Measurements from ENCODE around the gene ECD. TPM values are rescaled to one million over a fixed set of nuclear protein-coding genes. Genes with fewer than 3 reads are reported as not detected.
A peak's percentile ranks its signal among the peaks of the same experiment; 100 is the strongest.

Gene ECD
- 38.4 and 50.7 TPM in 2 replicates for total RNA-seq

DNA sequence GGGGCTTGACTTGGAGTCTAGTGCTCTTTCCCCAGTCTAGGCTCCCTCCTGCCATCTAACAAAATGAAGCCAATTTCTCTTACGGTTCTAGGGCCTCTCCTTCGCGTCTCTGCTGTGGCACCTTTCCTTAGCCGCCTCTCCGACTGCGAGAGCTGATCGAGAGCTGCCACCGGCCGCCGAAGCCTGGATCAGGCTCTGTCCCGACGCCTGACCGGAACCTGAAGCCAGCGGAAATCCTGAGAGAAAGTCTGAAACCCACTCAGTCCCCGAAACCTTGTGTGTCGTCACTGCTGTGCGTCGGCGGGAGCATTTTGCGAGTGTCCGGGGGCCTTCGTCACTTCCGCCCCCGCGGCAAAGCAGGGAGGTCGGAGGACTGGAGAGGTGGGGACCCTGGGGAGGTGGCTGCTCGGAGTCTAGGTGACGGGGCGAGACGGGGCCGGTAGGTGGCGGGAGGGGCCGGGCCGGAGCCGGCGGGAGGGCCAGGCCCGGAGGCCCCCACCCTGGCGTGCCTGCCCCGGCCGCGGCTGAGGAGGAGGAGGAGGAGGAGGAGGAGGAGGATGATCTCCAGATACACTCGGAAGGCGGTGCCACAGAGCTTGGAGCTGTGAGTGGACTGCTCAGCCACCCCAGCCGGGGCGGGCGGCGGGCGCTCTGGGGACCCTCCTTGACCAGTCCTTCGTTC lies at the start of gene ECD, which contains the start of gene FAM149B1:
Gene ECD, minus strand, starts transcription at position 226 of the 682 bp plus-strand sequence. CDS start 4,071 bp downstream, outside the sequence.
Gene FAM149B1, plus strand, starts transcription at position 337 of the 682 bp plus-strand sequence. Its CDS starts 221 bp downstream, at position 558.
- H3K36me3 ChIP-seq (ENCODE audit: control insufficient read depth, insufficient read depth, low read length): no peaks in the 10 kb centered on the region
- peak; percentile 80 for DNase-seq (ENCODE audit: low read depth)
- TF ChIP-seq, protein P1, sequence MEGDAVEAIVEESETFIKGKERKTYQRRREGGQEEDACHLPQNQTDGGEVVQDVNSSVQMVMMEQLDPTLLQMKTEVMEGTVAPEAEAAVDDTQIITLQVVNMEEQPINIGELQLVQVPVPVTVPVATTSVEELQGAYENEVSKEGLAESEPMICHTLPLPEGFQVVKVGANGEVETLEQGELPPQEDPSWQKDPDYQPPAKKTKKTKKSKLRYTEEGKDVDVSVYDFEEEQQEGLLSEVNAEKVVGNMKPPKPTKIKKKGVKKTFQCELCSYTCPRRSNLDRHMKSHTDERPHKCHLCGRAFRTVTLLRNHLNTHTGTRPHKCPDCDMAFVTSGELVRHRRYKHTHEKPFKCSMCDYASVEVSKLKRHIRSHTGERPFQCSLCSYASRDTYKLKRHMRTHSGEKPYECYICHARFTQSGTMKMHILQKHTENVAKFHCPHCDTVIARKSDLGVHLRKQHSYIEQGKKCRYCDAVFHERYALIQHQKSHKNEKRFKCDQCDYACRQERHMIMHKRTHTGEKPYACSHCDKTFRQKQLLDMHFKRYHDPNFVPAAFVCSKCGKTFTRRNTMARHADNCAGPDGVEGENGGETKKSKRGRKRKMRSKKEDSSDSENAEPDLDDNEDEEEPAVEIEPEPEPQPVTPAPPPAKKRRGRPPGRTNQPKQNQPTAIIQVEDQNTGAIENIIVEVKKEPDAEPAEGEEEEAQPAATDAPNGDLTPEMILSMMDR (IDR thresholded peaks at IDR 0.05; ENCODE audit: insufficient read depth, low read length, poor library complexity, severe bottlenecking): no peak
- no peaks in the 10 kb centered on the region for H3K27me3 ChIP-seq (ENCODE audit: control insufficient read depth, insufficient read depth, low read length)
- peak within 1 kb of the TSS; percentile 95 for H3K4me3 ChIP-seq (ENCODE audit: low read depth, low read length)

DNA sequence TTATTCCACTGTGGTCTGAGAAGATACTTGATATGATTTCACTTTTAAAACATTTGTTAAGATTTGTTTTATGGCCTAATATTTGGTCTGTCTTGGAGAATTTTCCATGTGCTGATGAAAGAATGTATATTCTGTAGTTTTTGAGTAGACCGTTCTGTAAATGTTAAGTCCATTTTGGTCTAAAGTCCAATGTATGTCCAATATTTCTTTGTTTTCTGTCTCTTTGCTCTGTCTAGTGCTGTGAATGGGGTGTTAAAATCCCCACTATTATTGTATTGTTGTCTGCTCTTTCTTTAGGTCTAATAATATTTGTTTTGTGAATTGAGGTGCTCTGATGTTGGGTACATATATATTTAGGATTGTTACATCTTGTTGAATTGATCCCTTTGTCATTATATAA lies 47.9 kb upstream of the ECD start:
- Histone ChIP-seq H3K36me3 (ENCODE audit: control insufficient read depth, insufficient read depth, low read length) (no peaks in the 10 kb centered on the region), H3K27me3 (ENCODE audit: control insufficient read depth, insufficient read depth, low read length) (no peaks in the 10 kb centered on the region), H3K4me3 (ENCODE audit: low read depth, low read length) (no peak overlapping the region)
- TF ChIP-seq, protein P1 (IDR thresholded peaks at IDR 0.05; ENCODE audit: insufficient read depth, low read length, poor library complexity, severe bottlenecking): no peak
- no peak for DNase-seq (ENCODE audit: low read depth)

DNA sequence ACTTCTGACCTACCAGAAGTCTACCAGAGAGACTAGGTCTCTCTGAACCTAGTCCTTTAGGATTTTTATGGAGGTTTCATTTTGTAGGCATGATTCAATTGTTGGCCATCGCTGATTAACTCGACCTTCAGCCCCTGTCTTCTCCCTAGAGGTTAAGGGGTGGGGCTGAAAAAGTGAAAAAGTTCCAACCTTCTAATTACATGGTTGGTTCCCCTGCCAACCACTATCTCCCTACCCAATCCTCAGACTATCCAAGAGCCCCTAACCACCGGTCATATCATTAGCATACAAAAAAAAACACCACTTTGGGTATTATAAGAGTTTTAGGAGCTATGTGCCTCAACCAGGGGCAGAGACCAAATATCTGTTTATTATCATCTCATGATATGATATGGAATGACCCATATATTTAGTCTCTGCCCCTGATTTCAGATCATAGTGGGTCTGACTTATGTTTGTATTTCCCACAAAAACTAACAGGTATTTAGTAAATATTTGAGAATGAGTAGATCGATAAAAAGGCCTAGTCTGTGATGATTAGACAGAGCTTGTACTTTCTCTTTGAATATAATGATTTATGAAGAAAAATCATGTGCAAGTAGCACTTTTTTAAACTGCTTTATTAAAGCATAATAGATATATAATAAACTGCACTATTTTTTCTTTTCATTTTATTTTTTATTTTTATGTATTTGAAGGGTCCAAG lies 43.5 kb upstream of the ECD start:
- no peak for DNase-seq (ENCODE audit: low read depth)
- Histone ChIP-seq H3K4me3 (ENCODE audit: low read depth, low read length) (no peak overlapping the region), H3K36me3 (ENCODE audit: control insufficient read depth, insufficient read depth, low read length) (no peaks in the 10 kb centered on the region), H3K27me3 (ENCODE audit: control insufficient read depth, insufficient read depth, low read length) (no peaks in the 10 kb centered on the region)
- TF ChIP-seq, protein P1 (IDR thresholded peaks at IDR 0.05; ENCODE audit: insufficient read depth, low read length, poor library complexity, severe bottlenecking): no peak

- TF ChIP-seq, protein P1 (IDR thresholded peaks at IDR 0.05; ENCODE audit: insufficient read depth, low read length, poor library complexity, severe bottlenecking): no peak
- Histone ChIP-seq H3K36me3 (ENCODE audit: control insufficient read depth, insufficient read depth, low read length) (no peaks in the 10 kb centered on the region), H3K27me3 (ENCODE audit: control insufficient read depth, insufficient read depth, low read length) (no peaks in the 10 kb centered on the region), H3K4me3 (ENCODE audit: low read depth, low read length) (no peak overlapping the region)
- no peak for DNase-seq (ENCODE audit: low read depth)
Observed at GRCh38 chr10:73210395-73211105, 42.7 kb upstream of the ECD start.

DNA sequence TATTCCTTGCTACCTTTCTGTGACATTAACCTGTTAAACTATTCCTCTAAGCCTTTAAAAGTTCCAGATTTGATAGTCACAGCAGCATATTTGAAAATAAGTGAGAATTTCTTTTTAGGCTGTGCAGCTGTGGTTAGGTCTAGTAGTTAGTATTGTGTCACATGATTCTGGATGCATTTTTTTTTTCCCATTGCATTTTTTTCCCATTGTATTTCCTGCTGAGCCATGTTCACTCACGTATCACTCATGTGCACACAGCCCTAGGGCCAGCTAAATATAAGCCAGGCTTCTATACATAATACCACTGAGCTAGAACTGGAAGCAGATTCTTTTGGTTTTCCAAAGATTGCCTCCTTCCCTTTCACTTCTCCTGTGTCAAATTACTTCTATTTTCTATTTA lies 41.9 kb upstream of the ECD start:
- TF ChIP-seq, protein P1 (IDR thresholded peaks at IDR 0.05; ENCODE audit: insufficient read depth, low read length, poor library complexity, severe bottlenecking): no peak
- Histone ChIP-seq H3K36me3 (ENCODE audit: control insufficient read depth, insufficient read depth, low read length) (no peaks in the 10 kb centered on the region), H3K27me3 (ENCODE audit: control insufficient read depth, insufficient read depth, low read length) (no peaks in the 10 kb centered on the region), H3K4me3 (ENCODE audit: low read depth, low read length) (no peak overlapping the region)
- DNase-seq (ENCODE audit: low read depth): peak; percentile 19

Measured in kidney epithelial cell (primary cell).